ENCODE measurements around the gene PLXNA2. TPM values are rescaled to one million over a fixed set of nuclear protein-coding genes. Genes with fewer than 3 reads are reported as not detected.

PLXNA2 gene
- total RNA-seq, 1 donor from 2014 or later: 17.7 TPM

DNA sequence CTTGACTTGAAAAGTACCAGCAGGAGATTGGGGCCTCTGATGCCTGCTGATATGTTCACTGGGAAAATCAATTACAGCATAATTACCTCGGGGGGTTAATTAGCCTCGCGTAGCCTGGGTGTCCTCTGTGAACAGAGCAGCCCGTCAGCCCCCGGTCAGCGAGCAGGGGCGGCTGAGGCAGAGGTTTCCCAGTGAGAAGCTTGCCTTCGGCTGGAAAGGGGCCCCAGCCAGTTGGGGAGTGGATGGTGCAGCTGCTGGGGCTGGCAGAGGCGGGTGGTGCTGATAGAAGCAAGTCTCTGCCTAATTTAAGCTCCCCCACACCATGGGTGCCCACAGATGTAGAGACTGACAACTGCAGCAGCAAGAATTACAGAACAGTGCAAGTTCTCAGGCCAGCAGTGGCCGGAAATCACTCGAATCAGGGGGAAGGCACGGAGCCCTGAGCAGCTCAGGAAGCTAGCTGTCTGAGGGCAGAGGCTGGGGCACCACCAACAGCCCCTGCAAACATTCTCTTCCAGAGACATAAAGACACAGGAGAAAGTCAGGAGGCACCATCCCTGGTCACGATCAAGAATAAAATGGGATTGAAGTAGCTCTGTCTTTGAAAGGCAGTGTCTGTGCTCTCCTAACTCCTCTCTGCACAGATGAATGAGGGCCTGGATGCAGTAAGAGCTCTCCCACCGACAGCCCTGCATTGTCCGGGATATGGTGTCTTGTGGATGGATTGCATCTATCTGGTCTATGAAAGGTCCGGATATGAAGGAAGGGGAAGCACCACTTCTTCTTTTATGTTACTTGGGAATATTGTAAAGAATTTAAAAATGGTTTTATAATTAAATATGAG lies 166.7 kb downstream of the PLXNA2 start:
- Histone ChIP-seq H3K27ac (ENCODE audit: low read depth, low read length) (no peak overlapping the region), H4K20me1 (ENCODE audit: insufficient read depth, low read length) (no peaks in the 10 kb centered on the region), H3K9ac (ENCODE audit: low read length) (no peak overlapping the region), H3K9me3 (ENCODE audit: insufficient read depth, low read depth, low read length) (no peaks in the 10 kb centered on the region), H3K27me3 (ENCODE audit: insufficient read depth, low read length) (no peaks in the 10 kb centered on the region), H3K4me1 (ENCODE audit: insufficient read depth, low read length) (peaks cover 2% of the 10 kb centered on the region), H3K36me3 (ENCODE audit: insufficient read depth, low read length) (peaks cover 6% of the 10 kb centered on the region), H2AFZ (ENCODE audit: low read depth, low read length) (no peak overlapping the region), H3K4me3 (ENCODE audit: insufficient read depth, low read depth, low read length) (no peak overlapping the region), H3K4me2 (ENCODE audit: low read length) (no peak overlapping the region), H3K79me2 (ENCODE audit: insufficient read depth, low read length) (no peaks in the 10 kb centered on the region)
- no peak overlapping the region for H3K4me3 Mint-ChIP-seq (ENCODE audit: unreplicated experiment)
- TF ChIP-seq, protein P1, sequence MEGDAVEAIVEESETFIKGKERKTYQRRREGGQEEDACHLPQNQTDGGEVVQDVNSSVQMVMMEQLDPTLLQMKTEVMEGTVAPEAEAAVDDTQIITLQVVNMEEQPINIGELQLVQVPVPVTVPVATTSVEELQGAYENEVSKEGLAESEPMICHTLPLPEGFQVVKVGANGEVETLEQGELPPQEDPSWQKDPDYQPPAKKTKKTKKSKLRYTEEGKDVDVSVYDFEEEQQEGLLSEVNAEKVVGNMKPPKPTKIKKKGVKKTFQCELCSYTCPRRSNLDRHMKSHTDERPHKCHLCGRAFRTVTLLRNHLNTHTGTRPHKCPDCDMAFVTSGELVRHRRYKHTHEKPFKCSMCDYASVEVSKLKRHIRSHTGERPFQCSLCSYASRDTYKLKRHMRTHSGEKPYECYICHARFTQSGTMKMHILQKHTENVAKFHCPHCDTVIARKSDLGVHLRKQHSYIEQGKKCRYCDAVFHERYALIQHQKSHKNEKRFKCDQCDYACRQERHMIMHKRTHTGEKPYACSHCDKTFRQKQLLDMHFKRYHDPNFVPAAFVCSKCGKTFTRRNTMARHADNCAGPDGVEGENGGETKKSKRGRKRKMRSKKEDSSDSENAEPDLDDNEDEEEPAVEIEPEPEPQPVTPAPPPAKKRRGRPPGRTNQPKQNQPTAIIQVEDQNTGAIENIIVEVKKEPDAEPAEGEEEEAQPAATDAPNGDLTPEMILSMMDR (IDR thresholded peaks at IDR 0.05; ENCODE audit: insufficient read depth, low read depth, low read length): no peak
- no peak for TF ChIP-seq EZH2 (IDR thresholded peaks at IDR 0.05; ENCODE audit: insufficient read depth, low read length)
- no peaks in the 10 kb centered on the region for H3K9me3 Mint-ChIP-seq (ENCODE audit: unreplicated experiment)
- no peak overlapping the region for H3K27ac Mint-ChIP-seq (ENCODE audit: unreplicated experiment)
- H3K4me1 Mint-ChIP-seq (ENCODE audit: low read depth, unreplicated experiment): no peaks in the 10 kb centered on the region
- FAIRE-seq: no peak
- H3K36me3 Mint-ChIP-seq (ENCODE audit: low read depth, unreplicated experiment): peaks cover 6% of the 10 kb centered on the region
- H3K27me3 Mint-ChIP-seq (ENCODE audit: low read depth, unreplicated experiment): peaks cover 4% of the 10 kb centered on the region
- no peak for DNase-seq (ENCODE audit: low read depth)

DNA sequence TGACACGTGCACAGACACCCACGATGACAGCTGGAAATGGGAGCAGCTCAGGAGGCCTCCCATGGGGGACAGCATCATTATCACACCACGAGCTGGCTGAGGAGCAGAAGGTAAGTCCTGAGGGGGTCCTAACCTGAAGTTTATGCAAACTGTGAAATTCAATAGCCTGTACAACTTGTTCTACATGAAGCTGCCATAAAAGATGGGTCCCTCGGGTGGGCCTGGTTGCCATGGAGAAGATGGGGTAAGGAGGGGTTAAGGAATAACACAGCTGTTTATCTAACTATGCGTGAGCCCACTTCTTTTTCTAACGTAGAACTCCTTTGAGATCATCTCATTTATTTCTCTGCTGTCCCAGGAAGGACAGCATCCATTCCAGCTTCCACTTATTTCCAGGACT lies 169.8 kb downstream of the PLXNA2 start:
- Mint-ChIP-seq H3K4me1 (ENCODE audit: low read depth, unreplicated experiment) (no peaks in the 10 kb centered on the region), H3K9me3 (ENCODE audit: unreplicated experiment) (peaks cover 3% of the 10 kb centered on the region)
- no peaks in the 10 kb centered on the region for H4K20me1 ChIP-seq (ENCODE audit: insufficient read depth, low read length)

More for the DNA sequence above, 169.8 kb downstream of the PLXNA2 start:
- H3K27me3 Mint-ChIP-seq (ENCODE audit: low read depth, unreplicated experiment): peaks cover 5% of the 10 kb centered on the region
- no peaks in the 10 kb centered on the region for H3K27me3 ChIP-seq (ENCODE audit: insufficient read depth, low read length)
- no peaks in the 10 kb centered on the region for H3K9me3 ChIP-seq (ENCODE audit: insufficient read depth, low read depth, low read length)
- H2AFZ ChIP-seq (ENCODE audit: low read depth, low read length): no peak overlapping the region
- H3K4me1 ChIP-seq (ENCODE audit: insufficient read depth, low read length): peaks cover 4% of the 10 kb centered on the region
- no peak overlapping the region for H3K4me2 ChIP-seq (ENCODE audit: low read length)
- DNase-seq (ENCODE audit: low read depth) (no peak), FAIRE-seq (no peak)
- H3K4me3 Mint-ChIP-seq (ENCODE audit: unreplicated experiment): no peak overlapping the region
- peaks cover 6% of the 10 kb centered on the region for H3K36me3 Mint-ChIP-seq (ENCODE audit: low read depth, unreplicated experiment)
- H3K36me3 ChIP-seq (ENCODE audit: insufficient read depth, low read length): peaks cover 2% of the 10 kb centered on the region
- H3K9ac ChIP-seq (ENCODE audit: low read length): no peak overlapping the region
- no peak overlapping the region for H3K27ac Mint-ChIP-seq (ENCODE audit: unreplicated experiment)
- H3K4me3 ChIP-seq (ENCODE audit: insufficient read depth, low read depth, low read length): no peak overlapping the region
- no peak for TF ChIP-seq EZH2 (IDR thresholded peaks at IDR 0.05; ENCODE audit: insufficient read depth, low read length)
- TF ChIP-seq, protein P1 (IDR thresholded peaks at IDR 0.05; ENCODE audit: insufficient read depth, low read depth, low read length): no peak
- H3K79me2 ChIP-seq (ENCODE audit: insufficient read depth, low read length): no peaks in the 10 kb centered on the region
- H3K27ac ChIP-seq (ENCODE audit: low read depth, low read length): no peak overlapping the region

Measured in astrocyte (in vitro differentiated cells and primary cell).